SHP77 treated with DMSO at 0.1 percent for 48 hours (cell line): ENCODE measurements around the gene TNFRSF4.
"Not testable (repeated sequence)": the region's sequence is repeated elsewhere in the genome, so short reads cannot be mapped to it uniquely, and the experiment has no call there.

Source experiments
- DNase-seq: peaks from one replicate; lab custom pipeline; 2025; lab: John Stamatoyannopoulos, UW

Gene TNFRSF4

DNA sequence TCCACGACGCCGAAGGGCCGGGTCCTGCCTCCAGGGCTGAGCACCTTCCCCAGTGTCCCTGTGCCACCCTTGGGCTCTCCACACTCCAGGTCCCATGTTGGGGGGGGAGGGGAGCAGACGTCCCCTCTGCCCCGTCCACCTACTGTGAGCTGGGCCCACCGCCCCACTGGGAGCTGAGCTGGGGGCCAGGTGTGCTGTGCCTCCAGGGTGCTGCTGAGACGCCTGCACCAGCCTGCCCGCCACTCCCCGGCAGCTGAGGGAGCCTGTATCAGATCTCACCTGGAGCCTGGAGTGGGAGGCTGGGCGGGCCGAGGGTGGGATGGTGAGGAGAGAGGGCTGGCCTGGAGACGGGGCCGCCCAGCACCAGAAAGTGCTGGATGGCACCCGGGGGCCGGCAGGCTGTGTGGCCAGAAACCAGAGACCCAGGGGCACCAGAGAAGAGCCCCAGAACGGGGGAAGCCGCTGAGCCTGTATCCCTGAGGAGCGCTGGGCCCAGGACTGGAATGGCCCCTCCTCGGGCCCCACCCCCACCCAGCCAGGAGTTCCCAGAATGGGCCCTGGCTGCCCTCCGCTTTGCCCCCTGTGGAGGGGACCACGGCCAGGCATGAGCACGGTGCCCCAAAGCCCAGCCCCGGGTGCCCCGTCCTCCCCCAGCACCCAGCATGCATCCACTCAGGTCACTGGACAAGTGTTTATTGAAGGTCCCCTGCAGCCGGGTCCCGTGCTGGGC is 11.0 kb downstream of the TNFRSF4 start:
- DNase-seq, result no peak

DNA sequence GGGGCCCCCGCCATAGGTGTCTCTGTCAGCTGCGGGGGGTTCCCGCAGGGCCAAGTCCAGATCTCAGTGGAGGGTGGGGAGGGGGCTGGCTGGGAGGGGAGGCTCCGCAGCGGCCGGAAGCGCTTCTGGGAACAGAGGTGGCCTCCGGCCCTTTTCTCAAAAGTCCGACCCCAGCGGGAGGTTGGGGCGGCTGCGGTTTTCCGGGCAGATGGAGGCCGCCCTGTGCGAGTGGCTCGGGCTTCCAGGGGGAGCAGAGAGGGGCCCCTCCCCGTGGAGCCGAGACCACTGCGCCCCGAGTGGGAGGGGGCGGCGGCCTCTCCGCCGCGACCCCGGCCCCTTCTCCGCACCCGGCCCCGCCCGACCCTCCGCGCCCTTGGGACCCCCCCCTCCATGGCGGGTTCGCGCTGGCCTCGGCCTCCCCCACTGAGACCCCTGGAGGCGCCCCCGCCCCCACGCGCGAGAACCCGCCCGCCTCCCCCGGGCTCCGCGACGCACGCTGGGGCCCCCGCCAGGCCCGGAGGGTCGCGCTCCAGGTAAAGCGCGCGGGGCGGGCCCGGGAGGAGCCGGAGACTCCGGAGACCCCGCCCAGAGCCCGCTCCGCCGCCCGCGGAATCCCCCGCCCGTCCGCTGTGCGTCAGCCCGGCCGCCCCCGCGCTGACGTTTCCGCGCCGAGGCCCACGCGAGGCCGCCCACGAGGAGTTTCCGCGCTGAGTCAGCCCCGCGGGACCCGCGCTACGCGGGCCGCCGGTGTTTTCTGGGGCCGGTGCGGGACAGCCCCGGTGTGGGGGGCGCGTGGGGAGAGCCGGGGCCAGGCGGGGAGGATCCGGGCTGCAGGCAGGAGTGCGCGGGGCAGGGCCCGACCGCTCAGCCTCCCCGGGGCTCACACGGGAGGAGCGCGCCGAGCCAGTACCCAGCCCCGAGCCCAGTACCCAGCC is 12.8 kb downstream of the TNFRSF4 start:
- DNase-seq, result no peak

DNA sequence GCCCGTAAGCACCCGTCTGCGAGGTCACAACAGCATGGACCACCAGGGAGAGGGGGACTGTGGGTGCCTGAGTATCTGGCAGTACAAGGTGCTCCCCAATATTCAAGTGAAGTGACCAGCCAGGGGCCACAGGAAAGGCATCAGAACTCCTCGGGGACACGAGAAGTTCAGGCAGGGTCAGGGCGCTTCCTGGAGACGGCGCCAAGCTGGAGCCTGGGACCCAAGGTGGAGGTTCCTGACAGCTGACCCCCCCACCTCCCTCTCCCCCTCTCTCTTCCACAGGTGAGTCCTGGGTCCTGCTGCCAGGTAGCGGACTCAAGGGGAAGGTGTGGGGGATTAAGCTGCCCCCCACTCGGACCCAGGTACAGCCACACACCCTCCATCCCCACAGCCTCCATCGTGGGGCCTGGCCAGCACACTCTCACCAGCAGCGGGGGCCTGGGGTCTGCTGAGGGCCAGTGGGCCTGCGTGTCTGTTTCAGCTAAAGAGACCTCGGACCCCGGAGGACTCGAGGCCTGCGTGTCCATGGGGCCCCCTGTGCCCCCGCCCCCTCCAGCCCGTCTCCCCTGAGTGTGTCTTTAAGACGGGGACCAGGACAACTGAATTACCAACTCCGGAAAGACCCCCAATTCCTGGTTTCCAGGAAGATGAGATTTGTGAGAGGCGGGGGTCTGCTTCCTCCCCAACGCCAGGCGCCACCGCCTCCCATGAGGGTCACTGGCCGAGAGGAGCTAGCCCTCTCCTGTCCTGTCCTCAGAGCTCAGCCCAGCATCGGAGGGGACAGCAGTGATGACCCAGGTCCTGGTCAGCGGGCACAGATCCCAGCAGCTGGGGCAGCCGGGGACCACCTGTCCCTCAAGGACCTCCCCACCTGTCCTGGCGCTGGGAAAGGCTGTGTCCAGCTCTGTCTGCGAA is 13.7 kb downstream of the TNFRSF4 start:
- DNase-seq, result no peak

DNA sequence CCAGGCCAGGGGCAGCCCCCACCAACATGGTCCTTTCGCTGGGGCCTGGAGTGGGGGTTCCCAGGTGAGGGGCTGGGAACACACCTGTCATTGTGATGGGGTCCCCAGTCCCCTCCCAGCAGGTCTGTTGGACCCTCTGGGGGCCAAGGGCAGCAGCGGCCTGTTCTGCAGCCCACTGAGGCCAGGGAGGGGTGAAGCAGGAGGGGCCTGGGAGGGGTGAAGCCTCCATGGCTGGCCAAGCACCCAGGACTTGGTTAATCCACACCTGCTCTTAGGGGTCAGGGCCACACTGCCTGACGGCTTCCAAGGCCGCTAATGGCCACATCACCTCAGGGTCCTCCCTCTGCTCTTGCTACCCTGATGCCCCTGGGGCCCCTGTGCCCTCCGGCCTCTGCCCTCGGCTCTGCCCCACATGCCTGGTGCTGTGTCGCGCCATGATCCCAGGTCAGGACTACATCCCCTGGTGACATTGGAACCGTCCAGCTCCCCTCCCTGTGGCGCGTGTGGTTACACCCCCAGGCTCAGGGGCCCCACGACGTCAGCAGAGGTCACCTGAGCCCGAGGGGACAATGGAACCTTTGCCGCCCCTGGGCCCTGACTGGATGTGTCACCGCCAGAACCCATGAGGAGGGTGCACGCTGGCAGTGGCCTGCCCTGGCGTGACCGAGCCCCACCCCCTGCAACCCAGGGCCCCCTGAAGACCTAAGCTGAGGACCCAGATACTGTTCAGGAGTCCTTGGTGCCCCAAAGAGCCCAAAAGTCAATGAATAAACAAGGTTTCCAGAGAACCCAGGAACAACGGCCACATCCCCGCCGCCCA is 14.6 kb downstream of the TNFRSF4 start:
- no peak for DNase-seq

DNA sequence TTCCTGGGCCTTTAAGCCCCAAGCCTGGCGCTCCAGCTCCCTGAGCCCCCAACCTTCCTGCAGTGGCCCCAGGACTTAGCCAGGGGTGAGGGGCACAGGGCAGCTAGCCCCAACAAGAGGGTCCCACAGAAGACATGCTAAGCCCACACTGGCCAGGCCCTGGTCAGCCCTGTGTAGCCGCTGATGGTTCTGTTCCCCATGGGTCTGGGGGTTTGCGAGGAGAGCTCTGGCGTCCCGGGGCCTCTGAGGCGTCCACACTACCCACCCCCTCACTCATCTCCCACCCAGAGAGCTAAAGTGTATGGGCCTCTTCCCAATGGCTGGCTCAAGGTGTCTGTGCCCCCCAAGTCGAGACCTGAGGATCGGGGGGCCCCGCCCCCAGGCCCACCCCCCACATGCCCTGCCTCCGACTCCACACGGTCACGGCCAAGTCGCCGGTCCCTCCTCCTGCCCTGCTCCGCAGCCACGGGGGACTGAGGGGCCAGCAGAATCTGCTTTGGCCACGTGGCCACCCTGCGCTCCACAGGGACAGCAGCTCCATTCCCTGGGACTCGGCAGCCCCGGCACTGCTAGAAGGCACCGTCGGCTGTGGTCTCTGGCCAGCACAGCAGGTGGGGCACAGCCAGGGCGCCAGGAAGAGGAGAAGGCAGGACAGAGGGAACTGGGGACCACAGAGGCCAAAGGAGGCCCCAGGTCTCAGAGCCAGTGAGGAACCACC is 15.4 kb downstream of the TNFRSF4 start:
- DNase-seq, result no peak

DNA sequence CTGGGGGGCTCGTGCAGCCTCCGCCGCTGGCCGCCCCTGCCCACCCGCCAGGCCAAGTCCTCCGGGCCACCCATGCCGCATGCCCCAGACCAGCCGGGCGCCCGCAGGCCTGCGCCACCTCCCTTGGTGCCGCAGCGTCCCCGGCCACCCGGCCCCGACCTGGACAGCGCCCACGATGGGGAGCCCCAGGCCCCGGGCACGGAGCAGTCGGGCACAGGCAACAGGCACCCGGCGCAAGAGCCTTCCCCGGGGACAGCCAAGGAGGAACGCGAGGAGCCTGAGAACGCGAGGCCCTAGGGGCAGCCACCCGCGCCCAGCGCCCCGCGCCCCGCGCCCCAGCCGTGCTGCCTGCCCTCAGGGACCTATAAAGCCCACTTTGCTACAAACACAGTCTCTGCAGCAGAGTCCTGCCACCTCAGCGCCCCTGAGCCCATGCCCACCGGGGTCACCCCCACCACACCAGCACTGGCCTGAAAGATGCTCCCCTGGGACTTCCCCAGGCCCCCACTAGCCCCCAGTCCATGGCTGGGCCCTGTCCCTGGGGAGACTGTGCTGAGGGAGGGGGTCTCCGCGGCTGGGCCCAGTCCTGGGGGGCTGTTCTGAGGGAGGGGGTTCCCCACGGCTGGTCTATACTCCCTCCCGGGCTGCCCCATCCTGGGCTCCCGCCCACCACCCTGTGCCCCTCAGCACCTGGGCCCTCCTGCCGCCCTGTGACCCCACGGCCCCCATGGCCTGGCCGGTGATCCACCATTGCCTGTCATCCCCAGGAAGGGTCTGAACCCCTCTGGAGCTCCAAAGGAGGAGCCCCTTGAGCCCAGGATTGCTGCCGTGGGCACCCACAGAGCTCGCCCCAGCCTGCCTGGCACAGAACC is 16.2 kb downstream of the TNFRSF4 start:
- no peak for DNase-seq

DNA sequence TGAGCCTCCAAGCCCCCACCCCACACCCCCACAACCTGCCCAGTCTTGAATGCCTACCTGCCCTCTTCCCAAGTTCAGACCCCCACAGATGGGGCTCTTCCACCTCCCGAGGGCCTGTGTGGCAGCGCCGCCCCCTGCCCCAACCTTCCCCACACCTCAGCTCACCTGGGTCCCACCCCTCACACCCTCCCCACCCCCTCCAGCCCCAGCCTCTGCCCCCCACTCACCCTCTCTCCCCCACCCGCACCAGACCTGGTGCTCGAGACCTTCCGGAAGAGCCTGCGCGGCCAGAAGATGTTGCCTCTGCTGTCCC is 16.8 kb downstream of the TNFRSF4 start:
- DNase-seq, result no peak

DNA sequence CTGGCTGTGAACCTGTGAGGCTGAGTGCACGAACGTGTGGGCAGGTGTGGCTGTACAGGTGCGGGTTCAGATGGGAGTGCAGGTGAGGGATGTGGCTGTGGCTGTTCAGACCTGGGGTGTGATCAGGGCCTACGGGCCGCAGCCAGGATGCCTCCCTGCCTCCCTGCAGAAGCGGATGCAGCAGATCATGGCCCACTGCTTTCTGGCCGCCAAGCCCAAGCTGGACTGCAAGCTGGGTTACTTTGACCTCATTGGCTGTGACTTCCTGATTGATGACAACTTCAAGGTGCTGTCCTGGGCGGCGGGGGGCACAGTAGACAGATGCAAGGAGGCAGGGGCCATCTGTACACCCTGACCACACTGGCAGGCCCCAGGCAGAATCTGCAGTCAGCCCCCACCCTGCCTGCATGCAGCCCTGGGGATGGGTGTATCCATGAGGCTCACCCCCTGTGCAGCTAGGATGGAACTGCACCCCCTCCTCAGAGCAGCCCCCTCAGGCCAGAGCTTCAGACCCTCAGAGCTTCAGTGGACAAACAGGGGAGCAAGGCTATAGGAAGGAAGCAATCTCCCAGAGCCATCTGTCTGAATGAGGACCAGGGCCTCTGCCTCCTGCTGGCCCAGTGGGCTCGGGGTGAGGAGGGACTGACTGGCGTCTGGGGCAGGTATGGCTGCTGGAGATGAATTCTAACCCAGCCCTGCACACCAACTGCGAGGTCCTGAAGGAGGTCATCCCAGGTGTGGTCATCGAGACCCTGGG is 17.3 kb downstream of the TNFRSF4 start:
- DNase-seq, result no peak

DNA sequence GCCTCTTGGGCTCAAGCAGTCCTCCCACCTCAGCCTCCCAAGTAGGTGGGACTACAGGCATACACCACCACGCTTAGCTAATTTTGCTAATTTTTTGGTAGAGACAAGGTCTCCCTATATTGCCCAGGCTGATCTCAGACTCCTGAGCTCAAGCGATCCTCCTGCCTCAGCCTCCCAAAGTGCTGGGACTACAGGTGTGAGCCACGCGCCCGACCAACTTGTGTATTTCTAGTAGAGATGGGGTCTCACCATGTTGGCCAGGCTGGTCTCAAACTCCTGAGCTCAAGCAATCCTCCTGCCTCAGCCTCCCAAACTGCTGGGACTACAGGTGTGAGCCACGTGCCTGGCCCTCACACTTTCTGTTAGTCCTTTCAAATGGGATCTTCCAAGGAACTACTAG is 18.2 kb downstream of the TNFRSF4 start:
- DNase-seq, result not testable (repeated sequence)

DNA sequence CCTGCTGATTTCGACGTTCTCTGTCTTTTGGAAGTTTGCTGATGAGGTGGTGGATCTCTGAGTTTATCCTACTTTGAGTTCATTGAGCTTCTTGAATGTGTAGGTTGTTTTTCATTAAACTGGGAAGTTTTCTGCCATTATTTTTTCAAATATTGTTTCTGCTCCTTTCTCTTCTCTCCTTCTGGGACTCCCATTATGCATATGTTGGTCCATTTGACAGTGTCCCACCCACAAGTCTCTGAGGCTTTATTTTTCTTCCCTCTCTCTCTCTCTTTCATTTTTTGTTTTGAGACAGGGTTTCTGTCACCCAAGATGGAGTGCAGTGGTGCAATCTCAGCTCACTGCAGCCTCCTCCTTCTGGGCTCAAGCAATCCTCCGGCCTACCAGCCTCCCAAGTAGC is 19.2 kb downstream of the TNFRSF4 start:
- DNase-seq, result no peak

DNA sequence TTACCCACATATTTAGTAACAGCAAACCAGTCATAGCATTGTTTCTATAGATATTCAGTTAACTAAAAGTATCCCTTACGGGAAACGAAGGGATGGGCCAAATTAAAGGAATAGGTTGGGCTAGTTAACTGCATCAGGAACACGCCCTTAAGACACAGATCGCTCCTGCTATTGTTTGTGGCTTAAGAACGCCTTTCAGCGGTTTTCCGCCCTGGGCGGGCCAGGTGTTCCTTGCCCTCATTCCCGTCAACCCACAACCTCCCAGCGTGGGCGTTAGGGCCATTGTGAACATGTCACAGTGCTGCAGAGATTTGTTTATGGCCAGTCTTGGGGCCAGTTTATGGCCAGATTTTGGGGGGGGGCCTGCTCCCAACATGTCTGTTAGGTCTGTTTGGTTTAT is 22.2 kb downstream of the TNFRSF4 start:
- DNase-seq, result no peak

DNA sequence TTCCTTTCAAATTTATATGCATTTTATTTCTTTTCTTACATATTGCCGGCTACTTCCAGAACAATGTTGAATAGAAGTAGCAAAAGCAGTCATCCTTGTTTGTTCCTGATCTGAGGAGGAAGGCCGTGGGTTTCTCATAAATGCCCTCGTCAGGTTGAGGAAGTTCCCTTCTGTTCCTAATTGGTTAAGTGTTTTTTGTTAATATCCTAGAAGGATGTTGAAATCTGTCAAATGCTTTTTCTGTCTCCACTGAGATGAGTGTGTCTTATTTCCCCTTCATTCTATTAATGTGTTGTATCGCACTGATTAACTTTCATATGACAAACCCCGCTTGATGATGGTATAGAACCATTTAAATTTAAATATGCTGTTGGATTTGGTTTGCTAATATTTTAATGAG is 24.8 kb downstream of the TNFRSF4 start:
- DNase-seq, result no peak

DNA sequence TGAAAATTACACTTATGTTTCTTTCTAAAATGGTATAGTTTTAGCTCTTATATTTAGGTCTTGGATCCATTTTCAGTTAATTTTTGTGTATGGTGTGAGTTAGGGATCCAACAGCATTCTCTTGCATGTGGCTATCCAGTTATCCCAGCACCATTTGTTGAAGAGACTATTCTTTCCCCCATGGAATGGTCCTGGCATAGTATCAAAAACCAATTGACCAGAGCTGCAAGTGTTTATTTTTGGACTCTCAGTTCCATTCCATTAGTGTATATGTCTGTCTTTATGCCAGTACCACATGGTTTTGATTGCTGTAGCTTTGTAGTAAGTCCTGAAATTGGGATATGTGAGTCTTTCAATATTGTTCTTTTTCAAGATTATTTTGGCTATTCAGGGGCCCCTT is 26.0 kb downstream of the TNFRSF4 start:
- no peak for DNase-seq

DNA sequence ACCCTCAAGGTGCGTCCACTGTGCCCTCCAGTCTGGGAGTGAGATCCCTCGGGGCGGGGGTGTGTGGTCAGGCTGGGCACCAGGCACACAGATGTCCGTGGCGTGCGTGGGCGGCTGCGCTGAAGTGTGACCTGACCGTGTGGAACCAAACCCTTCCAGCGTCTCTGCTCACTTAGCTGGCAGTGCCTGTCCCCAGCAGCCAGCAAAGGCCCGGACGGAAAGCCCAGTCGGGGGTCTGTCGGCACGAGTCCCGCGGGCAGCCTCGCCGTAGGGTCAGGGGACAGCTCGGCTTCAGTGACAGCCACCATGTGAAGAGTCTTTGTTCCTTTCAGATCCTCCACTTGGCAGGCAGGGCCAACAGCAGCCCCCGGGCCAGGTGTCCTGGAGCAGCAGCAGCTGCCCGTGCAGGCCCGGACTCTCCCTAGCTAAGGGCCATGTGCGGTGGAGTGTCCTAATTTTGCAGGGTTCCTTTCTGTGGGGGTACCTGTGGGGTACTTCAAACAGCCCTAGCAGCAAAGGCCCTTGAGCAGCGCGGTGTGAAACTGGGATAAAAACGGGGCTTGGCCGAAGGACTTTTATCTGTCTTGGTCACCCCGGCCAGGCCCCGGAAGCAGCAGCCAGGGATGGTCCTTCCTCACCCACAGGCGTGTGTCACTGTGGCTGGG is 28.7 kb downstream of the TNFRSF4 start:
- DNase-seq, result no peak

DNA sequence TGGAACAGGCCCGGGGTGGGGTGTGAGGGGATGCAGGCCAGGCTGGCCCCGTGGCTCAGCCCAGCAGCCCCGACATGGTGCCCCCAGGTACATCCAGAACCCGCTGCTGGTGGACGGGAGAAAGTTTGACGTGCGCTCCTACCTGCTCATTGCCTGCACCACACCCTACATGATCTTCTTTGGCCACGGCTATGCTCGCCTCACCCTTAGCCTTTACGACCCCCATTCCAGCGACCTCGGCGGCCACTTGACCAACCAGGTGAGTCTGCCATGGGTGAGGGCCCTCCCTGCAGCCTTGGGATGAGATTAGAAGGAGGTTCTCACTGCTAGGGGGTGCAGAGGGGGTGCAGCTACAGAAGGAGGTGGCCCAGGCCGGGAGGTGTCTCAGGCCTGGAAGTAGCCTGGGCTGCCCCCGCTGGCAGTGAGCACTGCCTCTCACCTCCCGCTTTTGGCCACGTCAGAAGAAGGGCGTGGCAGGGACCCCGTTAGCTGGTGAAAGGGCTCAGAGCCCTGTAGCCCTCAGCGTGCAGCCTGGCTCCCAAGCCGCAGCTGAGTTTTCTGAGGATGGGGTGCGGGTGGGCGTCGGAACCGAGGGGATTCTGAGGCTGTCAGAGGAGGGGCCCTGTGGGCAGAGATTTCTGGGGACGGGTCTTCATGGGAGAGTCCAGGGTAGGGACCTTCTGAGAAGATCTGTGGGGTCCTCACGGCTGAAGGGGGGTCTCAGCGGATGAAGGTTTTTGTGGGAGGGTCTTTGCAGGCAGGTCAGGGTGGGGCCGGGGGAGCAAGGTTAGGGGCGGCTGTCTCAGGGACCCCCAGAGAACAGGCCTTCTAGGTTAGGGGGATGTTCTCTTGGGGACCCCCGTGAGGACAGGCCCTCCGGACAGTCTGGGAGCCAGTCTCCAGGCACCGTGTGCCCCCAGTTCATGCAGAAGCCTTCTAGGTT is 29.8 kb downstream of the TNFRSF4 start:
- DNase-seq, result no peak

DNA sequence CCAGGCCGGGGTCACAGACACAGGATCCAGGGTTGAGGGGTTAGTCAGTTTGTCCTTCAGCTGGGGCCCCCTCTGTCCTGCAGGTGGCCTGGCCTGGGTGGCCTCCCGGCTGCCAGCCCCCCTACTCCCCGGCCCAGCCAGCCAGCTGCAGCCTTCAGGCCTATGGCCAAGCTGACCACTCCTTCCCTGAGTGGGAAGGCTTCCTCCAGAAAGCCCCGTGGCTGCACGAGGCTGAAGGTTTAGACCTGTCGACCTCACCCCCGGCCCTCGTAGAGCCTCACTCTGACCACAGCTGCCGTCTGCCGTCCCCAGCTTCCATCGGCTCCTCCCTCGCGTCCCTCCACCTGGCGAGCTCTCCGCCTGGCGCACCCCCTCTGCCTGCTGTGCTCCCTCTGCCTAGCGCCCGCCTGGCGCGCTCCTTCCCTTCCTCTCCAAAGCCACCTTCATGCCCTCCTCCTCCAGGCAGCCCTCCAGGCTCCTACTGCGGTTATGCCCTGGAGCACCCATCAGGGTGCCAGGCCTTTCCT is 30.7 kb downstream of the TNFRSF4 start:
- DNase-seq, result no peak
